Activated naive CD8-positive, alpha-beta T cell treated with anti-CD3 and anti-CD28 coated beads, Interleukin-2, amount 10 ng/mL, durations not matched to agents 7 days and 5 days (primary cell): ENCODE data around the gene KBTBD3. TPM values are rescaled to one million over a fixed set of nuclear protein-coding genes. Genes with fewer than 3 reads are reported as not detected.
"Not testable (repeated sequence)": the region's sequence is repeated elsewhere in the genome, so short reads cannot be mapped to it uniquely, and the experiment has no call there.

Experiments
- ATAC-seq: fragments of 150-1000 bp; cut with Tn5 transposase; one replicate; pipeline ENCODE4 v1.10.0; 2021; ENCODE audit warnings: low read depth, moderate library complexity
- POLR2A ChIA-PET: fragments of 350-600 bp; sonication (Branson Sonifier 250); formaldehyde crosslinking; loops from one replicate; lab custom pipeline; 2021; ENCODE audit warnings: antibody characterized with exemption; lab: Charles Lee
- DNase-seq: peaks from one replicate; pipeline ENCODE4 v3.0.0; 2021
- H3K27ac Mint-ChIP-seq: one replicate; pipeline ENCODE4 v1.8.0; 2022; ENCODE audit warnings: mild to moderate bottlenecking, mixed read lengths
- H3K27me3 Mint-ChIP-seq: one replicate; pipeline ENCODE4 v1.8.0; 2022; ENCODE audit warnings: mild to moderate bottlenecking, moderate library complexity, mixed read lengths
- H3K36me3 Mint-ChIP-seq: one replicate; pipeline ENCODE4 v1.8.0; 2021; ENCODE audit warnings: mild to moderate bottlenecking, mixed read lengths
- H3K4me1 Mint-ChIP-seq: one replicate; pipeline ENCODE4 v1.8.0; 2021; ENCODE audit warnings: mixed read lengths
- H3K4me3 Mint-ChIP-seq: one replicate; pipeline ENCODE4 v1.8.0; 2022; ENCODE audit warnings: mild to moderate bottlenecking, moderate library complexity, mixed read lengths
- H3K9me3 Mint-ChIP-seq: one replicate; pipeline ENCODE4 v1.8.0; 2021; ENCODE audit warnings: mixed read lengths
- total RNA-seq, 2 experiments: library from RNA; stranded (reverse); gene quantifications; one replicate each; pipeline ENCODE4 v1.2.3, GENCODE V29; 2021

The KBTBD3 gene
- total RNA-seq, 2 experiments from 2014 or later = 10.4 to 13.4 TPM

DNA sequence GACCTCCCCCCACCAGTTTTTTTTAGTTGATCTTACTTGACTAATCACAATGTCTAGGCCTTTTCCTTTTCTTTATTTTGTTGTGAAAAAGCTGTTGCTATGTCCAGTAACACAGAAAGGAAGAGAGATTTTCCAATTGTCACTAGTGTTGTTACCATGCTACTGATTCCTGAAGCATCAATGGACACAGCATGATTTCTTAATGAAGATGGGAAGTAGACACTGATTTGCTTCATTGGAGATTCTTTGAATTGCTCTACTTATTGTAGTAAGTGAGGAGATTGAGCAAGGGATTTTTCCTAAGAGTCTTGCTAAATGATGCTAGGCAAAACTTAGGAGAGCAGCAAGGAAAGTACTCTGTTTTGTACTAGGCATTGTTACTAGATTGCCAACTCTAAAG is 4.9 kb upstream of the KBTBD3 start:
- no peak for DNase-seq
- peaks cover 30% of the 10 kb centered on the region for H3K4me1 Mint-ChIP-seq
- no peak overlapping the region for H3K4me3 Mint-ChIP-seq
- peaks cover 21% of the 10 kb centered on the region for H3K36me3 Mint-ChIP-seq
- H3K9me3 Mint-ChIP-seq = no peaks in the 10 kb centered on the region
- H3K27ac Mint-ChIP-seq = no peak overlapping the region
- H3K27me3 Mint-ChIP-seq = no peaks in the 10 kb centered on the region
- POLR2A ChIA-PET = no interaction called here
- no peak for ATAC-seq

DNA sequence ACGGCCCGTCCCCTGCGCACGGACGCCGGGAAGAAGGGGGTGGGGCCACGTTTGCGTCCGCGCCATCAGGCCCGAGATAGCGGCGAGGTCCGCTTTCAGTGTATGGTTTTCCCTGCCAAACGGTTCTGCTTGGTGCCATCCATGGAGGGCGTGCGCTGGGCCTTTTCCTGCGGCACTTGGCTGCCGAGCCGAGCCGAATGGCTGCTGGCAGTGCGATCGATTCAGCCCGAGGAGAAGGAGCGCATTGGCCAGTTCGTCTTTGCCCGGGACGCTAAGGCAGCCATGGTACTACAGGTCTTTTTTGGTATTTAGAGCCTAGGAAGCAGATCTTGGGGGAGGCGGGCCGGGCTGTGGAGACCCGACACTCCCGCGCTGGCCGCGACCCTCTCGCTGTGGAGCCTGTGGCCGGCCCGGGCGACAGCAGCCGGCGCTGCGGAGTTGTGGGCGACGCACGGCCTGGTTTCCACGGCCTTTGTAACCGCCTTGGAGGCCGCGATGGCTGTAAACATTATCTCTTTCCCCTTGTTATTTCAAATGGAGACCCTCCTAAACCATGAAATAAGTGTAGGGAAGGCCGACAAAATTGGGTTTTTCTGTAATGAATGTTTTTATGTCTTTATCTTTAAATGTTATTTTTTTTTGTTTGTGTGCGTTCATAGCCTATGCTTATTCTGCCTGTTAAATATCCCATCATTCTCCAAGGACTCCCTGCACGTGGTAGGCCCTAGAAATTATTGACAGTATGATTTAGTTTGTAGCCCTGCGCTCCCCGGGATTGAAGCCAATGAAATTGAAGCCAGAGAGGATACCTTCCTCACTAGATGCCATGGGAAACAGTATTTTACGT is 685 bp upstream of the KBTBD3 start, which contains the start of gene AASDHPPT:
TSS of gene AASDHPPT (plus strand) at position 54 of the 847 bp plus-strand sequence. CDS start at position 103, 49 bp downstream.
- Mint-ChIP-seq H3K9me3 (no peaks in the 10 kb centered on the region), H3K4me3 (peak within 1 kb of the TSS; percentile 97), H3K36me3 (peaks cover 20% of the 10 kb centered on the region), H3K27ac (peak within 1 kb of the TSS; percentile 95), H3K27me3 (no peaks in the 10 kb centered on the region), H3K4me1 (peaks cover 37% of the 10 kb centered on the region)
- DNase-seq (no peak), ATAC-seq (peak; percentile 16)
- POLR2A ChIA-PET = interaction anchor here (1.0 to 1.4 kb wide), 2 partner anchors 55 to 1380 kb away, joined by 3 to 6 read pairs; partner anchors contain the start of genes CWF19L2 and MSANTD4

GRCh38 chr11:106076171-106076918 is 802 bp downstream of the KBTBD3 start:
- Mint-ChIP-seq H3K9me3 (no peaks in the 10 kb centered on the region), H3K36me3 (peaks cover 14% of the 10 kb centered on the region), H3K4me1 (peaks cover 34% of the 10 kb centered on the region), H3K27ac (peak overlapping the region; percentile 95), H3K4me3 (peak overlapping the region; percentile 97), H3K27me3 (no peaks in the 10 kb centered on the region)
- no peak for DNase-seq
- ATAC-seq = no peak
- POLR2A ChIA-PET = interaction anchor here (1.0 to 1.4 kb wide), 5 partner anchors 10 to 1381 kb away, joined by 3 to 7 read pairs (median 4); partner anchors contain the start of genes CWF19L2 and MSANTD4

DNA sequence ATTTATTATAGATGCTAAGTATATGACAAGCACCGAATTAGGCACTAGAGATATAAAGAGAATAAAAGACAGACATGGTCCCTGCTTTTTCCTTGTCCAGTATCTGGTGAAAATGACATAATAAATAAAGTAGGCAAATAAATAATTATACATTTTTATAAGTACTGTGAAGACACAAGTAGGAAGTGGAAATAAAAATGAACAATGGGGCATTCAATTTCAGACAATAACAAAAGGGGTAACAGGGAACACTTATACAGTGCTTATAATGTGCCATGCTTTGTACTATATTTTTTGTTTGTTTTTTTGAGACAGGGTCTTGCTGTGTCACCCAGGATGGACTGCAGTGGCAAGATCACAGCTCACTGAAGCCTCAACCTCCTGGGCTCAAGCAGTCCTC is 4.3 kb downstream of the KBTBD3 start:
- ATAC-seq (no peak), DNase-seq (no peak)
- Mint-ChIP-seq H3K27ac (no peak overlapping the region), H3K4me1 (peaks cover 15% of the 10 kb centered on the region), H3K9me3 (no peaks in the 10 kb centered on the region), H3K36me3 (peaks cover 10% of the 10 kb centered on the region), H3K4me3 (no peak overlapping the region), H3K27me3 (no peaks in the 10 kb centered on the region)
- POLR2A ChIA-PET = no interaction called here

GRCh38 chr11:106070606-106071005 is 6.5 kb downstream of the KBTBD3 start:
- POLR2A ChIA-PET = no interaction called here
- Mint-ChIP-seq H3K27me3 (no peaks in the 10 kb centered on the region), H3K4me1 (peaks cover 6% of the 10 kb centered on the region), H3K4me3 (no peak overlapping the region), H3K36me3 (peaks cover 12% of the 10 kb centered on the region), H3K9me3 (no peaks in the 10 kb centered on the region), H3K27ac (no peak overlapping the region)
- ATAC-seq = no peak
- DNase-seq = no peak

DNA sequence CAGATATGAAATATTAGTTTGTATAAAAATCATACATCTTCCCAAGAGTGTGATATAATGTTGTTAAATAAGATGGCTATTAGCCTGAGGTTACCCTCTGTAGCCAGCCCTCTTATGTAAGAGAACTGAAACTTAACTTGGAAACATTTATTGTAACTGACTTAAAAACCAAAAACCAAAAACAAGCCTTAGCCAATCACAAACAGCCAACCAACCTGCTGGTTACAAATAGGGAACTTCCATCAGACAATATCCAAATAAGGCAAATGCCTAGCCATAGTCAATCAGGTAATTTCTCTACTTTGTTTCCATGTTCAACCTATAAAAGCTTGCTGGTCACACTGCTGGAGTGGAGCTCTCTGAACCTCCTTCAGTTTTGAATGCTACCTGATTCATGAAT is 14.1 kb downstream of the KBTBD3 start:
- POLR2A ChIA-PET = no interaction called here
- no peak overlapping the region for H3K27ac Mint-ChIP-seq

GRCh38 chr11:106061954-106062949 is 14.9 kb downstream of the KBTBD3 start:
- POLR2A ChIA-PET = no interaction called here
- Mint-ChIP-seq H3K27ac (no peak overlapping the region), H3K27me3 (no peaks in the 10 kb centered on the region), H3K4me1 (peaks cover 4% of the 10 kb centered on the region), H3K4me3 (no peak overlapping the region), H3K9me3 (no peaks in the 10 kb centered on the region), H3K36me3 (peaks cover 11% of the 10 kb centered on the region)
- no peak for ATAC-seq
- no peak for DNase-seq

More for the DNA sequence above, 14.1 kb downstream of the KBTBD3 start:
- H3K27me3 Mint-ChIP-seq = no peaks in the 10 kb centered on the region
- ATAC-seq = no peak
- peaks cover 4% of the 10 kb centered on the region for H3K4me1 Mint-ChIP-seq
- no peaks in the 10 kb centered on the region for H3K9me3 Mint-ChIP-seq
- peaks cover 8% of the 10 kb centered on the region for H3K36me3 Mint-ChIP-seq
- H3K4me3 Mint-ChIP-seq = no peak overlapping the region
- no peak for DNase-seq

DNA sequence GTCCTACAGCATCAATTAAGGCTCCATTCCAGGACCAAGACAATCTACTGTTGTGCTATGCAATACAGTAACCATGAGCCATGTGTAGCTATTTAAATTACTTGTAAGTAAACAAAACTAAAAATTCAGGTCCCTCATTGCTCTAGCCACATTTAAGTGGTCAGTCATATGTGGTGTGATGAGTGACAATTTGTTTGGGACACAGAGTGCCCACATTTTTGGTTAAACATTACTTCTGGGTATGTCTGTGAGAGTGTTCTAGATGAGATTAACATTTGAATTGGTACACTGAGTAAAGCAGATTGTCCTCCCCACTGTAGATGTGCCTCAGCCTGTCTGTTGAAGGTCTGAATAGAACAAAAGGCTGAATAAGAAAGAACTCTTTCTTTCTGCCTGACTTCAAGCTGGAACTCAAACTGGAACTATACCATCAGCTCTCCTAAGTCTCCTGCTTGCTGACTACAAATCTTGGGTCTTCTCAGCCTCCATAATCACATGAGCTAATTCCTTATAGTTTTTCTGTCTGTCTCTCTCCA is 15.8 kb downstream of the KBTBD3 start:
- DNase-seq (no peak), ATAC-seq (no peak)
- H3K9me3 Mint-ChIP-seq = no peaks in the 10 kb centered on the region
- H3K27ac Mint-ChIP-seq = no peak overlapping the region
- no peak overlapping the region for H3K4me3 Mint-ChIP-seq
- H3K27me3 Mint-ChIP-seq = no peaks in the 10 kb centered on the region
- POLR2A ChIA-PET = no interaction called here
- H3K4me1 Mint-ChIP-seq = peaks cover 9% of the 10 kb centered on the region
- peaks cover 14% of the 10 kb centered on the region for H3K36me3 Mint-ChIP-seq

DNA sequence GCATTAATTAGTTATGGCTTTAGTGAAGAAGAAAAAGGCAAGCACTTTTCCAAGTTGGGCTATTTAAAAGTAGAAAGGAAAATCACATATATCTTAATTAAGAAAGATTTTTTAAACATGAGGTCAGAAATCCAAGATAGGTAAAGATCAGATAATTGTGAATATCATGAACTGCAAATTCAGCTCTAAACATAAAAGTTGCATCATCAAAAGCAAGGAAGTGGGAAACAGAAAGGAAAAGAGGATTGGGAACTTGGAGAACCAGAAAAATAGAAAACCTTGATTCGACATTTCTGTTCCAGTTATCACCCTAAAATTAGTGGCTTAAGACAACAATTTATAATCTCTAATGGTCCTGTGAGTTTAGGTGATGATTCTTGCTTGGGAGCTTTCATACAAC is 17.5 kb downstream of the KBTBD3 start:
- H3K27ac Mint-ChIP-seq = no peak overlapping the region
- H3K27me3 Mint-ChIP-seq = no peaks in the 10 kb centered on the region
- no peak overlapping the region for H3K4me3 Mint-ChIP-seq
- ATAC-seq = no peak
- DNase-seq = no peak
- POLR2A ChIA-PET = no interaction called here
- H3K9me3 Mint-ChIP-seq = no peaks in the 10 kb centered on the region
- peaks cover 9% of the 10 kb centered on the region for H3K4me1 Mint-ChIP-seq
- H3K36me3 Mint-ChIP-seq = peaks cover 14% of the 10 kb centered on the region

- H3K27me3 Mint-ChIP-seq, ATAC-seq, H3K9me3 Mint-ChIP-seq, H3K4me3 Mint-ChIP-seq, H3K4me1 Mint-ChIP-seq, POLR2A ChIA-PET, H3K27ac Mint-ChIP-seq, DNase-seq: not testable (repeated sequence)
- H3K36me3 Mint-ChIP-seq = peaks cover 17% of the 10 kb centered on the region
Measured at GRCh38 chr11:106058377-106058776, 18.8 kb downstream of the KBTBD3 start.

DNA sequence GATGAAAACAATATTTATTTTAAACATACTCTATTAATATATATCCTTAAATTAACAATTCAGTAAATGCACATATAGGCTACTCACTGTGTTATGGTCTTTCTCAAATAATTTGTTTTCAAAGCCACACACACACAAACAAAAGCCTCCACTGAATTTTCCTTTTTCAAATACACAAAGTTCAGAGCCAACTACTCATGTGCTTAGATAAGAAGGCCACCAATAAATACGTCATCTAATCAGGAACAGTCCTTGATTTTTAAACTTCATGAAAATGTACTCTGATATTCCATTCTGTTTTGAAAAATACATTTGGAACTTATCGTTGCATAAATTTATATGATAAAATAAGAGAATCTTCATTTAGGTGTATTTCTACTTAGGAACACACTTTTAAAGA is 26.0 kb downstream of the KBTBD3 start:
- POLR2A ChIA-PET = no interaction called here
- DNase-seq (no peak), ATAC-seq (no peak)
- Mint-ChIP-seq H3K4me3 (no peak overlapping the region), H3K4me1 (no peaks in the 10 kb centered on the region), H3K27me3 (peaks cover under 1% of the 10 kb centered on the region), H3K27ac (no peak overlapping the region), H3K9me3 (no peaks in the 10 kb centered on the region), H3K36me3 (peaks cover 4% of the 10 kb centered on the region)

DNA sequence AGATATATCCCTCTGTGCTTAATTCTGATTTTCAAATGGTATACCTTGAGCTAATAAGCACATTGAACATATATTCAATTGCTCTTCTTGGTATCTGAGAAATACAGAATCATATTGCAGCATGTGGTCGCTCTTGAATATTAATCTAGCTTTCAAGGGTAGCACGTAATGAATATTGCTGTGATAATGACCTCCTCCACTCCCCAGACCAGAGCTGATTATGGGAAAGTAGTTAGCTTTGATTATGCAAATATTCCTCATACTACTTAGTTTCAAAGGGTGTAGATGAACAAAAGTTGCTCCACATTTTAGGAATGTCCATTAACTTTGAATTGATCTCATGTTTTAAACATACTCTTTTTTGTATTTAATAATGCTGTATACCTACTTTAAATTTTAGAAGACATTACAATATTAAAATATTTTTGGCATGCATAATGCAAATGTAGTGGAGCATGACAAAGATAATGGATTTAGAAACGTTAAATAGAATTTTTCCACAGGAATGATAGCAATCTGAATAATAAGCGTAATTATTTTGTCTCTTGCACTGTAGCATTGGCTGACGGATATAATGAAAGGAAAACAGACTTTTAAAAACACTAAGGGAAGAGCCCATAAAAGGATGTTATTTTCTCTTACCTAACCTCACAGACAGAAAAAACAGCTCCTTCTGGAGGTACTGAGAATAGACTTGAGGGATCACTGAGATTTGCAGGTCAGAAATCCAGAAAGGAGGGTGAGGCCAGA is 27.2 kb downstream of the KBTBD3 start:
- H3K27ac Mint-ChIP-seq = no peak overlapping the region
- H3K27me3 Mint-ChIP-seq = peaks cover 6% of the 10 kb centered on the region
- no peaks in the 10 kb centered on the region for H3K9me3 Mint-ChIP-seq
- peaks cover 4% of the 10 kb centered on the region for H3K36me3 Mint-ChIP-seq
- H3K4me3 Mint-ChIP-seq = no peak overlapping the region
- no peaks in the 10 kb centered on the region for H3K4me1 Mint-ChIP-seq
- ATAC-seq = no peak
- no peak for DNase-seq
- POLR2A ChIA-PET = no interaction called here
